GM03348 (cell line): ENCODE measurements around the gene MRTFB.

Experiments used
- DNase-seq: peaks from one replicate; pipeline ENCODE4 v3.0.0; 2012; ENCODE audit warnings: low spot score

The MRTFB gene

DNA sequence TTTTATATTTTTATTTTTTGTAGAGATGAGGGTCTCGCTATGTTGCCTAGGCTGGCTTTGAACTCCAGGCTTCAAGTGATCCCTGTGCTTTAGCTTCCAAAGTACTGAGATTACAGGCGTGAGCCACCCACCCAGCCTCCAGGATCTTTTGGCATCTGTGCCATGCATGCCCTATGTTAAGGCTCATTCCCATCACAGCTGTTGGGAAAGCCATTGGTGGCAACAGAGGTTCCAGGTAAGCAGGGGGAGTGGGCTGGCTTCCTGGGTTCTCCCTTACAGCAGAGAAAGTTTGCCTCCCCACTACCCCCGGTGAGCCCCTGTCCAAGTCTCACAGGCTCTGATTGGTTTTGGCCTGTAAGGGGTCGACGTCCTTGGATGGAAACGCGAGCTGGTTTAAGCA, 8.9 kb upstream of the MRTFB start:
- DNase-seq: no peak

GRCh38 chr16:14063618-14064581, 7.2 kb upstream of the MRTFB start:
- DNase-seq: no peak

GRCh38 chr16:14069818-14070217, 1.3 kb upstream of the MRTFB start:
- no peak for DNase-seq

- no peak for DNase-seq
These were observed 603 bp upstream of the MRTFB start for GRCh38 chr16:14070555-14070876.

GRCh38 chr16:14071576-14072271, 605 bp downstream of the MRTFB start:
- DNase-seq: no peak

DNA sequence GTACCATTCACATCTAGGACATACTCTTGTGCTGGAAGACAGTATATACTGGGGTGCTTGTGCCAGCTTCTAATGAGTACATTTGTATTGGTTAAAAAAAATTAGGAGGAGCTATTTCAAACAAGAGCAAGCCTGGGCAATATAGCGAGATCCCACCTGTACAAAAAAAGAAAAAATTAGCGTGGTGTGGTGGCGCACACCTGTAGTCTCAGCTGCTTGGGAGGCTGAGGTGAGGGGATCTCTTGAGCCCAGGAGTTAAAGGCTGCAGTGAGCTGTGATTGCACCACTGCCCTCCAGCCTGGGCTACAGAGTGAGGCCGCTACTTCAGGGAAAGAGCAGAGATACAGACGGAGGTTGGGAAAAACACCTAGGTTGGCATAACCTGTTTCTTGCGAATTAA, 1.2 kb downstream of the MRTFB start:
- DNase-seq: no peak

DNA sequence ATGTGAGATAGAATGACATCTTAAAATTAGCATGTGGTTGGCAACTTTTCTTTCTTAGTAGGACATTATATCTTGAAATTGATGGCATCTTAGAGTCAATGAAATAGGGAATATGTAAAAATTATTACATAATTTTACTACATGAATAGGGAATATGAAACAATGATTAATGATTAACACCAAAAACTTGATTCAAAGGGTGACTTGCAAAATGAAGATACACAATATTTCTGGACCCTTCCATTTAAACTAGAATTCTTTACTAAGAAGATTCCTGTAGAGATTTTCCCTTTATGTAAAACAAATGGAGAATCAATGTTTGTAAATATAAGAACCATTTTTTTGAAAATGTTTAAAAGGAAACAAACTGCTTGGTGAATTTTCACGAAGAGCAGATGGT, 3.4 kb downstream of the MRTFB start:
- no peak for DNase-seq

GRCh38 chr16:14077918-14078317, 6.8 kb downstream of the MRTFB start:
- DNase-seq: no peak

GRCh38 chr16:14086477-14086876, 15.4 kb downstream of the MRTFB start:
- DNase-seq: no peak

GRCh38 chr16:14087181-14087580, 16.1 kb downstream of the MRTFB start:
- DNase-seq: no peak

DNA sequence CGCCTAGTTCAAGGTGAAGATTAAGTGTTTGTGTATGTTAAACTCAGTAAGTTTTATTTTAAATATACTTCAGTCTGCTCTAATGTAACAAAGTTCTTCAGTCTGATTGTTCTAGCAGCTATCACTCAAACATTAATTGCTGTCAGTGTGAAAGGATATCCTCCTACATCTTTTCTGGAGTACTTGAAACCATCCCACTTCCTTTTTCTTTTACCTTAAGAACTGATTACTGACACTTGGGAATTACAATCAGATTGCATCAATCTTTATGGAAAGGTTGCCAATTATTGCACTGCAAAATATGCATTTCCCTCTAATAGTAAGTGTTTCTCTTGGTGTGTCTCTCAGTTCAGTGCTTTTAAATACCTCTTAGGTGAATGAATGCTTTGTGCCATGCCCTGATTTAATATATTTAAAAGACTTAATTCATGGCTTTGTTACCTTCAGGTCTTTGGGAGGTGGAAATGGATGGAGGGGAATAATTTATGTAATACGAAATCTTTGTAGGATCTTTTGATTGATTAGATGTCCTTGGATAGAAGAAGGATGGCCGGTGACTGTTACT, 16.6 kb downstream of the MRTFB start:
- DNase-seq: no peak

GRCh38 chr16:14088155-14088753, 17.1 kb downstream of the MRTFB start:
- DNase-seq: no peak

GRCh38 chr16:14089283-14089823, 18.2 kb downstream of the MRTFB start:
- no peak for DNase-seq

GRCh38 chr16:14092561-14092960, 21.4 kb downstream of the MRTFB start:
- DNase-seq: no peak

DNA sequence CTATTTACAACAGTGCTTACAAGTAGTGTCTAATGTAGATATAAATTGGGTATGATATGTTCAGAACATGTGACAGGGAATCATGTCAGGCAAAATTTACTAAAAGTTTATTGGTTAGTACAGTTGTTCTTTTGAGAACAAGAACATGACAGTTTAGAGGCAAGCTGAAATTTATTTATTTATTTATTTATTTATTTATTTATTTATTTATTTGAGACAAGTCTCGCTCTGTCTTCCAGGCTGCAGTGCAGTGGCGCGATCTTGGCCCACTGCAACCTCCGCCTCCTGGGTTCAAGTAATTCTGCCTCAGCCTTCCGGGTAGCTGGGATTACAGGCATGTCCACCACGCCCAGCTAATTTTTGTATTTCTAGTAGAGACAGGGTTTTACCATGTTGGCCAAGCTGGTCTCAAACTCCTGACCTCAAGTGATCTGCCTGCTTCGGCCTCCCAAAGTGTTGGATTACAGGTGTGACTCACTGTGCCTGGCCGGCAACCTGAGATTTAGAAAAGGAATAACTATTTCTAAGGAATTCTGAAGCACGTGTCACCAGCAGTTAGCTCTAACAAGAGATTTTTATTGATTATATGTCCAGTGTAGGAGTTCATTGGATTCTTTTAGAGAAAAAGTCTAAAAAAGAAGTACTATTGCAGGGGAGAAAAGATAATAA, 24.9 kb downstream of the MRTFB start:
- DNase-seq: no peak

GRCh38 chr16:14097182-14097959, 26.3 kb downstream of the MRTFB start:
- no peak for DNase-seq

DNA sequence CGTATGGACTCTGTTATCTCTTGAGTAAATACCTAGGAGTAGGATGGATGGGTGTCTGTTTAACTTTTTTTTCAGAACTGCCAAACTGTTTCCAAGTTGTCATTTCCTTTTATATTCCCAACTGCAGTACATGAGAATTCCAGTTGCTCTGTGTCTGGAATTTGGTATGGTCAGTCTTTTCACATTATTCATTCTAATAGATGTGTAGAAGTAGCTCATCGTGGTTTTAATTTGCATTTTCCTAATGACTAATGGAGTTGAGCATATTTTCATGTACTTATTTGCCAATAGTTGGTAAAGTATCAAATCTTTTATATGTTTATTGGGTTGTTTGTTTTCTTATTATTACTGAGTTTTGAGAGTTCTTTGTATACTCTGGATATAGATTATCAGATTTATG, 27.0 kb downstream of the MRTFB start:
- no peak for DNase-seq

DNA sequence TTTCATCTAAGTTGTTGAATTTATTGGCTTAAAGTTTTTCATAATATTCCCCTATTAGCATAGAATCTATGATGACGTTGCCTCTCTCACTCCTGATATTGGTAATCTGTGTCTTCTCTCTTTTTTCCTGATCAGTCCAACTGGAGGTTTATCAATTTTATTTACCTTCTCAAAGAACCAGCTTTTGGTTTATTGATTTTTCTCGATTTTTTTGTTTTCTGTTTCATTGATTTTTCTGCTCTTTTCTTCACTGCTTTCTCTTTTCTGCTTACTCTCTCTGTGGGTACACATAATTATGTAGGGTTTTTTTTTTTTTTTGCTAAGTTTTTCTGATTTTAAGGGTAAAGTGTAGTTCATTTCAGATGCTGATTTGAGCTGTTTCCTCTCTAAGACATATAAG, 29.7 kb downstream of the MRTFB start:
- DNase-seq: no peak

DNA sequence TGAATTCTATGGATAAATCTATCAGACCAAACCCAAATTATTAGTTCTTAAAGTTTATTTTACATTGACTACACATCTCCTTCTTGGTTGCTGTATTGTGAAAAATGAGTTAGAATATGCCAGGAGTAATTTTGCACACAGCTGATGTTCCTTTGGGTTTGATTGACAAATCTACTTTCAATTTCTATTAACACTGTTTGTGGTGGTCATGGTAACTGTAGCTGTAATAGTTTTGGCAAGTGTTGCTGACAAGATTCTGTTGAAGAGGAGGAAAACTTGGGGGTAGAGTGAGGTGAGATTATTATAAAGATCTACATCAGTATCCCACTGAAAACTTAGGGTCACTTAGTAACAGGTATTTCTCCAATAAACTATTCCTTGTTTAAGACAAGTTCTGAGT, 30.3 kb downstream of the MRTFB start:
- no peak for DNase-seq

GRCh38 chr16:14102925-14103720, 32.0 kb downstream of the MRTFB start:
- no peak for DNase-seq
